Peyer's patch (tissue), 4 donors: ENCODE results near the gene NES. TPM values are rescaled to one million over a fixed set of nuclear protein-coding genes. Genes with fewer than 3 reads are reported as not detected.

Source experiments
- DNase-seq, 3 donors: peaks; one replicate each; pipeline ENCODE4 v3.0.0-alpha.2; 2017 to 2019
- H3K27ac ChIP-seq, 4 donors: fragments of 200-600 bp; sonication (generic); one replicate each; pipeline ENCODE4 v1.5.1; 2016 to 2019
- H3K27me3 ChIP-seq, 2 donors: fragments of 200-600 bp; sonication (generic); one replicate each; pipeline ENCODE4 v1.5.1; 2019
- H3K36me3 ChIP-seq, 3 donors: fragments of 200-600 bp; sonication (generic); one replicate each; pipeline ENCODE4 v1.5.1; 2016 to 2019
- H3K4me1 ChIP-seq, 4 donors: fragments of 200-600 bp; sonication (generic); one replicate each; pipeline ENCODE4 v1.5.1; 2016 to 2019
- H3K4me3 ChIP-seq, 4 donors: fragments of 200-600 bp; sonication (generic); 1 replicate in 3 of 4; 2 replicates in 1 of 4; pipeline ENCODE4 v1.5.1; 2016 to 2019; ENCODE audit warnings: mild to moderate bottlenecking in 1 of 4
- H3K9me3 ChIP-seq, 4 donors: fragments of 200-600 bp; sonication (generic); one replicate each; pipeline ENCODE4 v1.5.1; 2016 to 2019; ENCODE audit warnings: mild to moderate bottlenecking in 1 of 4
- CTCF ChIP-seq, 6 experiments: fragments of 450-650 bp in 4 of 6; fragments of 200-600 bp in 2 of 6; sonication (generic) in 1 of 6; IDR thresholded peaks; one replicate each; pipeline ENCODE4 v1.5.1; 2017 to 2019; ENCODE audit warnings: antibody characterized with exemption in 6 of 6, mild to moderate bottlenecking in 3 of 6, moderate library complexity in 1 of 6
- POLR2A ChIP-seq, 2 donors: fragments of 450-650 bp; IDR thresholded peaks; one replicate each; pipeline ENCODE4 v1.5.1; 2017; ENCODE audit warnings: antibody characterized with exemption in 2 of 2, mild to moderate bottlenecking in 2 of 2, moderate library complexity in 2 of 2
- total RNA-seq, 4 donors: library from RNA; depleted of rRNA; stranded (reverse); fragments of >200 nt; gene quantifications; one replicate each; pipeline ENCODE4 v1.1.0, GENCODE V29; 2016

Gene NES
- total RNA-seq, 4 donors from 2014 or later, result 2.8 to 25.6 (median 3.1) TPM

GRCh38 chr1:156654700-156655099 is 22.5 kb downstream of the NES start:
- H3K4me1 ChIP-seq, result peaks cover 7 to 33% (median 14%) of the 10 kb centered on the region in 4 donors
- H3K4me3 ChIP-seq, result no peak overlapping the region
- no peaks in the 10 kb centered on the region for H3K36me3 ChIP-seq
- no peak for TF ChIP-seq CTCF (IDR thresholded peaks at IDR 0.05)
- no peak for TF ChIP-seq POLR2A (IDR thresholded peaks at IDR 0.05)
- no peaks in the 10 kb centered on the region for H3K9me3 ChIP-seq
- H3K27me3 ChIP-seq, result no peaks in the 10 kb centered on the region
- DNase-seq, result no peak
- no peak overlapping the region for H3K27ac ChIP-seq

- TF ChIP-seq POLR2A (IDR thresholded peaks at IDR 0.05) (no peak), CTCF (IDR thresholded peaks at IDR 0.05) (no peak)
- H3K27ac ChIP-seq, result no peak overlapping the region
- peaks cover 5 to 15% (median 10%) of the 10 kb centered on the region in 4 donors for H3K4me1 ChIP-seq
- no peaks in the 10 kb centered on the region for H3K27me3 ChIP-seq
- H3K36me3 ChIP-seq, result no peaks in the 10 kb centered on the region
- no peaks in the 10 kb centered on the region for H3K9me3 ChIP-seq
- no peak overlapping the region for H3K4me3 ChIP-seq
- no peak for DNase-seq
Observed at GRCh38 chr1:156652992-156653355, 24.2 kb downstream of the NES start.

- H3K4me3 ChIP-seq, result no peak overlapping the region
- no peak overlapping the region for H3K27ac ChIP-seq
- DNase-seq, result no peak
- no peaks in the 10 kb centered on the region for H3K27me3 ChIP-seq
- TF ChIP-seq POLR2A (IDR thresholded peaks at IDR 0.05), result no peak
- no peaks in the 10 kb centered on the region for H3K36me3 ChIP-seq
- H3K4me1 ChIP-seq, result peaks cover 1 to 9% (median 6%) of the 10 kb centered on the region in 4 donors
- no peaks in the 10 kb centered on the region for H3K9me3 ChIP-seq
Observed at GRCh38 chr1:156652131-156652991, 24.8 kb downstream of the NES start.

- no peak overlapping the region for H3K4me3 ChIP-seq
Observed at GRCh38 chr1:156648951-156649350, 28.3 kb downstream of the NES start.

GRCh38 chr1:156648496-156648895 is 28.7 kb downstream of the NES start:
- TF ChIP-seq CTCF (IDR thresholded peaks at IDR 0.05) (no peak), POLR2A (IDR thresholded peaks at IDR 0.05) (no peak)
- H3K27me3 ChIP-seq, result no peaks in the 10 kb centered on the region
- H3K36me3 ChIP-seq, result no peaks in the 10 kb centered on the region
- no peak overlapping the region for H3K4me3 ChIP-seq
- no peaks in the 10 kb centered on the region for H3K4me1 ChIP-seq
- no peak for DNase-seq
- no peak overlapping the region for H3K27ac ChIP-seq
- no peaks in the 10 kb centered on the region for H3K9me3 ChIP-seq

More at GRCh38 chr1:156648951-156649350, 28.3 kb downstream of the NES start:
- TF ChIP-seq CTCF (IDR thresholded peaks at IDR 0.05) (no peak), POLR2A (IDR thresholded peaks at IDR 0.05) (no peak)
- no peak for DNase-seq
- H3K9me3 ChIP-seq, result no peaks in the 10 kb centered on the region
- H3K4me1 ChIP-seq, result no peaks in the 10 kb centered on the region
- H3K36me3 ChIP-seq, result no peaks in the 10 kb centered on the region
- no peak overlapping the region for H3K27ac ChIP-seq
- H3K27me3 ChIP-seq, result no peaks in the 10 kb centered on the region

GRCh38 chr1:156647351-156647750 is 29.9 kb downstream of the NES start:
- no peaks in the 10 kb centered on the region for H3K9me3 ChIP-seq
- no peaks in the 10 kb centered on the region for H3K36me3 ChIP-seq
- DNase-seq, result no peak
- H3K27ac ChIP-seq, result no peak overlapping the region
- TF ChIP-seq CTCF (IDR thresholded peaks at IDR 0.05) (no peak), POLR2A (IDR thresholded peaks at IDR 0.05) (no peak)
- peaks cover 0 to 1% (median under 1%) of the 10 kb centered on the region in 4 donors for H3K4me1 ChIP-seq
- H3K4me3 ChIP-seq, result no peak overlapping the region
- no peaks in the 10 kb centered on the region for H3K27me3 ChIP-seq
